Heart right ventricle (tissue), 16 donors: ENCODE results near the gene GCH1. TPM values are rescaled to one million over a fixed set of nuclear protein-coding genes. Genes with fewer than 3 reads are reported as not detected.
A peak's percentile ranks its signal among the peaks of the same experiment; 100 is the strongest.

Source experiments
- ATAC-seq, 8 donors: fragments of 200-7000 bp; cut with Tn5 transposase; one replicate each; pipeline ENCODE4 v1.9.1; 2020; ENCODE audit warnings: mild to moderate bottlenecking in 8 of 8, moderate library complexity in 8 of 8, moderate number of reproducible peaks in 1 of 8
- DNase-seq, 2 donors: peaks; one replicate each; pipeline ENCODE4 v3.0.0-alpha.2; 2020
- H3K27ac ChIP-seq, 10 donors: fragments of 200-600 bp; sonication (generic) in 2 of 10; one replicate each; pipeline versions ENCODE4 v1.5.0 to v1.8.0; 2020 to 2022; ENCODE audit warnings: mild to moderate bottlenecking in 3 of 10
- H3K27me3 ChIP-seq, 7 donors: fragments of 200-600 bp; one replicate each; pipeline ENCODE4 v1.8.0; 2021 to 2022; ENCODE audit warnings: mild to moderate bottlenecking in 2 of 7
- H3K36me3 ChIP-seq, 9 donors: fragments of 200-600 bp; sonication (generic) in 1 of 9; one replicate each; pipeline versions ENCODE4 v1.5.0 to v1.8.0; 2020 to 2022; ENCODE audit warnings: mild to moderate bottlenecking in 2 of 9
- H3K4me1 ChIP-seq, 9 donors: fragments of 200-600 bp; sonication (generic) in 1 of 9; one replicate each; pipeline versions ENCODE4 v1.5.0 to v1.8.0; 2020 to 2022; ENCODE audit warnings: mild to moderate bottlenecking in 4 of 9
- H3K4me3 ChIP-seq, 10 donors: fragments of 200-600 bp; sonication (generic) in 2 of 10; one replicate each; pipeline versions ENCODE4 v1.5.0 to v1.8.0; 2020 to 2022; ENCODE audit warnings: mild to moderate bottlenecking in 7 of 10, moderate library complexity in 2 of 10
- H3K9me3 ChIP-seq, 11 donors: fragments of 200-600 bp in 10 of 11; sonication (generic) in 2 of 11; one replicate each; pipeline versions ENCODE4 v1.5.0 to v1.8.0; 2013 to 2022; ENCODE audit warnings: mild to moderate bottlenecking in 2 of 11, control low read depth in 1 of 11, moderate library complexity in 1 of 11
- WGBS, 2 donors: extraction: QIAGEN DNeasy Blood & Tissue Kit; methylation state at CpG; one replicate each; pipeline ENCODE4 v1.1.7; 2013; ENCODE audit warnings: inconsistent platforms in 1 of 2; 5-methylcytosine and 5-hydroxymethylcytosine counted together
- intact Hi-C, 10 donors: fragments of 100-400 bp; cut with DNase I; formaldehyde crosslinking; loops; one replicate each; pipeline versions ENCODE4 v1.11.1 to v1.14.2; 2022
- polyA plus RNA-seq, 2 donors: library from polyadenylated mRNA; stranded (reverse); fragments of 200-250 nt; gene quantifications; one replicate each; pipeline ENCODE4 v1.2.3, GENCODE V29; 2013
- total RNA-seq, 10 donors: library from RNA; stranded (reverse); fragmentation: NEBNext Ultra II Directional in 3 of 10; extraction: Animal tissue kit (Norgen Biotek cat#: 25700) in 3 of 10; gene quantifications; one replicate each; pipeline versions ENCODE4 v1.2.1 to v1.2.4, GENCODE V29; 2021 to 2023
- TF ChIP-seq, protein P1 (sequence below), 9 donors: fragments of 200-600 bp; sonication (generic) in 2 of 9; IDR thresholded peaks; one replicate each; pipeline versions ENCODE4 v1.5.0 to v1.8.0; 2021 to 2022; ENCODE audit warnings: antibody characterized with exemption in 9 of 9, mild to moderate bottlenecking in 5 of 9, moderate library complexity in 1 of 9
- donor health status: Arrhythmogenic right ventricular cardiomyopathy.
- donor health status: ischemic (EF 13 %, LVEDD 7.1; RV severe dilation, severe dysfunction).
- donor health status: healthy with polysubstance abuse.
- donor health status: DM: no; HTN: yes; CAD: no.
- donor health status: DM: no; HTN: no; CAD: no.
- donor health status: ischemic (EF 25% LVEDD 6.9; RV normal size, moderate dysfunction).
- donor health status: ischemic (EF 25% LVEDD 5.7; RV mildly dilated, moderate dysfunction).
- donor health status: healthy.
- donor health status: DM: yes; HTN: yes; CAD: no.
- donor health status: Ischemic cardiomyopathy.
- donor health status: ischemic (EF 35%, LVEDD 5.7; RV mildly dilated, moderate dysfunction).
- donor health status: nonischemic (EF 11% LVEDD 7.7; RV severe dilation, severe dysfunction).
- donor health status: DM: yes; HTN: yes; CAD: no.
- donor health status: PGD.
- donor health status: ischemic (EF 29% LVEDD 5.4; RV normal size, mild dysfunction).
- donor health status: nonischemic (EF 23%, LVEDD 6.1; RV moderate dilation, normal function).

Gene GCH1
- total and polyA plus RNA-seq, 12 donors = 1.0 to 11.0 (median 2.7) TPM

DNA sequence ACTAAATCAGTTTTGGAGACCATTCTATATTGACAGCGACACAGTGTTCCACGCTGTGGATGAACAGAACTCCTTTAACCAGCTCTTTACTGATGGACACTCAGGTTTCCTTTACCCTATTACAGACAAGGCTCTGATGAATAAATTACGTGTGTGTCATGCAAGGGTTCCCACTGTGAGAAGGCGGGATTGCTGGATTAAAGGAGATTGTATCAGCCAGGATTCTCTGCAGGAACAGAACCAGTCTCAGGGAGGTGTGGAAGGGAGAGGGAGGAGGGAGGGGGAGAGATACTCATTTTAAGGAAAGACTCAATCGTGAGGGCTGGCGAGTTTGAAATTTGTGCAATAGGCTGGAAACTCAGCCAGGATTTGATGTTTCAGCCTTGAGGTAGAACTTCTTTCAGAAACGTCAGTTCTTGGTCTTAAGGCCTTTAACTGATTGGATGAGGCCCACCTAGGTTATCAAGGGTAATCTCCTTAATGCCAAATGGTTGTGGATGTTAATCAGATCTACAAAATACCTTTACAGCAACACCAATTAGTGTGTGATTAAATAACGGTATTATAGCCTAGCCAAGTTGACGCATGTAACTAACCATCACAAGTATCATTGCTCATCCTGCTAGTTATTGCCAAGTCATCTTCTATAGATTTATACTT lies 104.0 kb downstream of the GCH1 start:
- H3K36me3 ChIP-seq = no peaks in the 10 kb centered on the region
- ATAC-seq (no peak), DNase-seq (no peak)
- 78 to 83% methylated on average over 9 of the region's 9 CpGs for WGBS, 2 donors
- TF ChIP-seq, protein P1, sequence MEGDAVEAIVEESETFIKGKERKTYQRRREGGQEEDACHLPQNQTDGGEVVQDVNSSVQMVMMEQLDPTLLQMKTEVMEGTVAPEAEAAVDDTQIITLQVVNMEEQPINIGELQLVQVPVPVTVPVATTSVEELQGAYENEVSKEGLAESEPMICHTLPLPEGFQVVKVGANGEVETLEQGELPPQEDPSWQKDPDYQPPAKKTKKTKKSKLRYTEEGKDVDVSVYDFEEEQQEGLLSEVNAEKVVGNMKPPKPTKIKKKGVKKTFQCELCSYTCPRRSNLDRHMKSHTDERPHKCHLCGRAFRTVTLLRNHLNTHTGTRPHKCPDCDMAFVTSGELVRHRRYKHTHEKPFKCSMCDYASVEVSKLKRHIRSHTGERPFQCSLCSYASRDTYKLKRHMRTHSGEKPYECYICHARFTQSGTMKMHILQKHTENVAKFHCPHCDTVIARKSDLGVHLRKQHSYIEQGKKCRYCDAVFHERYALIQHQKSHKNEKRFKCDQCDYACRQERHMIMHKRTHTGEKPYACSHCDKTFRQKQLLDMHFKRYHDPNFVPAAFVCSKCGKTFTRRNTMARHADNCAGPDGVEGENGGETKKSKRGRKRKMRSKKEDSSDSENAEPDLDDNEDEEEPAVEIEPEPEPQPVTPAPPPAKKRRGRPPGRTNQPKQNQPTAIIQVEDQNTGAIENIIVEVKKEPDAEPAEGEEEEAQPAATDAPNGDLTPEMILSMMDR (IDR thresholded peaks at IDR 0.05) = no peak
- H3K27me3 ChIP-seq = no peaks in the 10 kb centered on the region
- H3K27ac ChIP-seq = no peak overlapping the region
- H3K4me1 ChIP-seq = peaks cover 0 to 8% (median 0%) of the 10 kb centered on the region in 9 donors
- H3K9me3 ChIP-seq = peaks cover 0 to 12% (median 6%) of the 10 kb centered on the region in 11 donors
- intact Hi-C loops = no loop called here
- H3K4me3 ChIP-seq = no peak overlapping the region

DNA sequence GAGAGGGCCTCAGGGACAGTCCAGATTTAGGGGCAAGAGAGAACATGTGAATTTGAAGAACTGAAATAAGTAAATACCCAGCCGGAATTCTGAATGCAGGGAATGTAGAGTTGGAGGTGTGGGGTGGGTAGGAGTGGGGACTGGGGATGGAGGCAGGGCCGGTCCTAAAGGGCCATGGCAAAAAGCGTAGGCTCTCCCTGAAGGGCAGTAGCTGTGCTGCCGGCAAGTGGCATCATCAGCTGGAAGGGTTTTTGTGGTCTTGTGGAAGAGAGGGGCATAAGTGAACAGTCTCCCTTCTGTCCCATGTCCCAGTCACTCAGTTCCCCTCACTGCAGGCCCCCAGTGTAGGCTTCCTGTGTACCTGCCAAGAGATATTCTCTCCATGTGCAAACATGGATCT lies 104.6 kb downstream of the GCH1 start:
- TF ChIP-seq, protein P1 (IDR thresholded peaks at IDR 0.05) = no peak

DNA sequence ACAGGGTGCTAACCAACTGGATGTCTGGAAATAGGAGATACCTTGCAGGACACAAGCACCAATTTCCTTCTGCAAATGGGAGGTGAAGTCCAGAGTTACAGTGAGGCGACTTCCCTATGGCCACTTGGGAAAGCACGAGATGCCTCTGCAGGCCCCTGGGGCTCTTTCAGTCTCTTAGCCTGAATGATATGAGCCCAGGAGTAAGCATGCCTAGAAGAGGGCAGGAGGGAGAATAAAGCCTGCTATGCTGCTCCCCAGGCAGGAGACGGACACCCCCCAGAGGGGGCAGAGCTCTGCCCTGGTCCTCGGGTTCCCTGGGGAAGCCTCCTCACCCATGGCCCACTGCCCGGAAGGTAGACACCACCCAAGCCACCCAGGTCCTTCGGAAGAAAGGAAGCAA lies 105.1 kb downstream of the GCH1 start:
- intact Hi-C loops = no loop called here
- Histone ChIP-seq H3K36me3 (peaks cover 0 to 5% (median 0%) of the 10 kb centered on the region in 9 donors), H3K4me3 (no peak overlapping the region), H3K27ac (no peak overlapping the region), H3K9me3 (peaks cover 0 to 12% (median 6%) of the 10 kb centered on the region in 11 donors), H3K4me1 (peaks cover 0 to 8% (median 0%) of the 10 kb centered on the region in 9 donors), H3K27me3 (no peaks in the 10 kb centered on the region)
- ATAC-seq = peak in 2 of 8 donors; percentile 23 to 36
- DNase-seq = no peak
- TF ChIP-seq, protein P1 (IDR thresholded peaks at IDR 0.05) = no peak
- 73 to 82% methylated on average over 6 of the region's 6 CpGs for WGBS, 2 donors

More for the DNA sequence above, 104.6 kb downstream of the GCH1 start:
- H3K4me1 ChIP-seq = peaks cover 0 to 8% (median 0%) of the 10 kb centered on the region in 9 donors
- peaks cover 0 to 12% (median 6%) of the 10 kb centered on the region in 11 donors for H3K9me3 ChIP-seq
- intact Hi-C loops = no loop called here
- DNase-seq (no peak), ATAC-seq (peak in 1 of 8 donors; percentile 35)
- H3K36me3 ChIP-seq = peaks cover 0 to 1% (median 0%) of the 10 kb centered on the region in 9 donors
- no peak overlapping the region for H3K27ac ChIP-seq
- no peaks in the 10 kb centered on the region for H3K27me3 ChIP-seq
- WGBS, 2 donors = 42 to 52% methylated on average over 4 of the region's 4 CpGs
- H3K4me3 ChIP-seq = no peak overlapping the region

DNA sequence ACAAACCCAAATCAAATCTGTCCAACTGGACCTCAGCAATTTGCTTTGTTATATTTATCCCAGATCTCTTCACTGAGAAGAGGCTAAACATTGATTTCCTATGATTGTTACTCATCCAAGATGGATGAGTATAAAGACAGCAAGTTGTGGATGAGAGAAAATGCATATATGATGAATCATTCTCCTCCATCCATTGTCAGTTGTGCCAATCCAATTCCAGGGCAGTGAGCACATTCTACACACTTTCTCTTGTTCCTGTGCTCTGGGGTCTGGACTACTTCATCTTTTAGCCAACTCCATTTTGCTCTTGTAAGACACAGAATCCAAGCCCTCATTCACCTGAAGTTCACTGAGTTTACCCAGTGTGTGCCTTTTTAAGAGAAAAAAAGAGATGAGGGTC lies 105.7 kb downstream of the GCH1 start:
- Histone ChIP-seq H3K4me3 (no peak overlapping the region), H3K27ac (no peak overlapping the region), H3K36me3 (peaks cover 0 to 11% (median 0%) of the 10 kb centered on the region in 9 donors), H3K9me3 (peaks cover 0 to 12% (median 6%) of the 10 kb centered on the region in 11 donors), H3K4me1 (peaks cover 0 to 8% (median 0%) of the 10 kb centered on the region in 9 donors), H3K27me3 (no peaks in the 10 kb centered on the region)
- no peak for ATAC-seq
- TF ChIP-seq, protein P1 (IDR thresholded peaks at IDR 0.05) = no peak
- no peak for DNase-seq
- intact Hi-C loops = no loop called here
